ENCODE results near the gene FLYWCH2.
A peak's percentile ranks its signal among the peaks of the same experiment; 100 is the strongest.

FLYWCH2 gene, protein sequence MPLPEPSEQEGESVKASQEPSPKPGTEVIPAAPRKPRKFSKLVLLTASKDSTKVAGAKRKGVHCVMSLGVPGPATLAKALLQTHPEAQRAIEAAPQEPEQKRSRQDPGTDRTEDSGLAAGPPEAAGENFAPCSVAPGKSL

DNA sequence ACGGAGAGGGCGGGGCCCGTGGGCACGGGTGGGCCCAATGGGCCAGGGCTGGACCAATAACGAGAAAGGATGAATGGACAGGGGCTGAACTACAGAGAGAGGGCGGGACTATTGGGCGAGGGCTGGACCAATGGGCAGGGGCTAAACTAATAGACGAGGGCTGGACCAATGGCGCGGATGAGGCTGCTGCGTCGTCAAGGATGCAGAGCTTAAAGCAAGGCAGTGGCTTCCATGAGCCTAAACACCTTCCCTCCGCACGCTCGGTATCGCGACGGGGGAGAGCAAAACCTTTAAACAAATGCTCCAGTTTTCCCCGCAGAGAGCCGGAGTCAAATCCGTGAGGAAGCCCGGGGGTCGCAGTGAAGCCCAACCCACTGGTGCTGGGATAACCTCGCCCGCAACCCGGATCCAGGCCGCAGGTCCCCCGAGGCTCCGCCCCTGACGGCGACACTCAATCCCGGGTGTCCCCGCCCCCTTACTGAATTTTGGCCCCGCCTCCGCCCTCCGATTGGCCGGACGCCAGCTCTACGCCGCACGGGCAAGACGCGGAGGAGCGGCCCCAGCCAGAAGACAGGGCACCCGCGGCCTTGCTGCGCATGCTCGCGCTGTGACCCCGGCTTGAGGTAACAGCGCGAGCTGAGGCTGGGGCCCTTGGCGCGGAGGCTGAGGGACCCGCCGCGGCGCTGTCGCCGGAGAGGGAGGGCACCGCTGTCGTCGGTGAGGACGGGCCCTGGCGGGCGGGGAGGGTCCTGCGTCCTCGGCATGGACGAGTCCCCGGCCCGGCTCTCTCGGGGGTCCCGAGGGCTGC, at the start of gene FLYWCH2:
FLYWCH2 (plus strand) TSS at position 566 of the 808 bp plus-strand sequence. CDS start 13,235 bp downstream, outside the sequence.
- no peaks in the 10 kb centered on the region for H3K36me3 ChIP-seq (ENCODE audit: control insufficient read depth, insufficient read depth, low read length)
- H3K27ac ChIP-seq (ENCODE audit: low read depth, low read length), result peak within 1 kb of the TSS; percentile 96
- H3K4me3 ChIP-seq (ENCODE audit: low read length), result peak within 1 kb of the TSS; percentile 73
- H3K4me1 ChIP-seq (ENCODE audit: control insufficient read depth, insufficient read depth, low read length), result peaks cover 6% of the 10 kb centered on the region
- H3K9ac ChIP-seq (ENCODE audit: low read length), result peak within 1 kb of the TSS; percentile 90
- H3K27me3 ChIP-seq (ENCODE audit: control insufficient read depth, insufficient read depth, low read length), result no peaks in the 10 kb centered on the region

DNA sequence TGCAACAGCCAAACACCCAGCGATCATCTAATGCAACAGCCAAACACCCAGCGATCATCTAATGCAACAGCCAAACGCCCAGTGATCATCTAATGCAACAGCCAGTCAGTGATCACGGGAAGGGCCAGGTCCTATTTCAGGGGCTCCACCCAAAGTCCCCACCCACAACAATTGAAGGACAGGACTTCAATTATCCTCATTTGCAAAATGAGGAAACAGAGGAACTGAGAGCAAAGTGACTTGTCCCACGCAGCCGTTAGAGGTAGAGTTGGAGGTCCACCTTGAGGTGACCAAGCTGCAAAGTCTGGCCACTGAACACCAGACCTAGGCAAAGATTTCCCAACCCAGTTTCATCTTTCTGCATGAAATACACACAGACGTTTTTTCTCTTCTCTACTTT, 49.2 kb upstream of the FLYWCH2 start:
- no peaks in the 10 kb centered on the region for H3K36me3 ChIP-seq (ENCODE audit: control insufficient read depth, insufficient read depth, low read length)
- no peaks in the 10 kb centered on the region for H3K4me1 ChIP-seq (ENCODE audit: control insufficient read depth, insufficient read depth, low read length)
- no peak overlapping the region for H3K27ac ChIP-seq (ENCODE audit: low read depth, low read length)
- H3K4me3 ChIP-seq (ENCODE audit: low read length), result no peak overlapping the region
- no peak overlapping the region for H3K9ac ChIP-seq (ENCODE audit: low read length)
- peaks cover 3% of the 10 kb centered on the region for H3K27me3 ChIP-seq (ENCODE audit: control insufficient read depth, insufficient read depth, low read length)

DNA sequence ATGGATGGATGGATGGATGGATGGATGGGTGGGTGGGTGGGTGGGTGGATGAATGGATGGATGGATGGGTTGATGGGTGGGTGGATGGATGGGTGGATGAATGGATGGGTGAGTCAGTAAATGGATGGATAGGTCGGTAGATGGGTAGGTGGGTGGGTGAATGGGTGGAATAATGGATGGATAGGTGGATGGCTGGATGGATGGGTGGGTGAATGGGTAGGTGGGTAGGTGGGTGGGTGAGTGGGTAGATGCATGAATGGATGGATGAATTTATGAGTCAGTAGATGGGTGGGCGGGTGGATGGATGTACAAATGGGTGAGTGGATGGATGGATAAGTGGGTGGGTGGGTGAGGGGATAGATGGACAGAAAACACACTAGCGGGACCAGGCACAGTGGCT, 48.0 kb upstream of the FLYWCH2 start:
- Histone ChIP-seq H3K27me3 (ENCODE audit: control insufficient read depth, insufficient read depth, low read length) (peaks cover 3% of the 10 kb centered on the region), H3K36me3 (ENCODE audit: control insufficient read depth, insufficient read depth, low read length) (no peaks in the 10 kb centered on the region), H3K4me3 (ENCODE audit: low read length) (no peak overlapping the region), H3K9ac (ENCODE audit: low read length) (no peak overlapping the region), H3K4me1 (ENCODE audit: control insufficient read depth, insufficient read depth, low read length) (no peaks in the 10 kb centered on the region), H3K27ac (ENCODE audit: low read depth, low read length) (no peak overlapping the region)

GRCh38 chr16:2835638-2836493, 47.1 kb upstream of the FLYWCH2 start:
- no peak overlapping the region for H3K4me3 ChIP-seq (ENCODE audit: low read length)
- no peak overlapping the region for H3K9ac ChIP-seq (ENCODE audit: low read length)

DNA sequence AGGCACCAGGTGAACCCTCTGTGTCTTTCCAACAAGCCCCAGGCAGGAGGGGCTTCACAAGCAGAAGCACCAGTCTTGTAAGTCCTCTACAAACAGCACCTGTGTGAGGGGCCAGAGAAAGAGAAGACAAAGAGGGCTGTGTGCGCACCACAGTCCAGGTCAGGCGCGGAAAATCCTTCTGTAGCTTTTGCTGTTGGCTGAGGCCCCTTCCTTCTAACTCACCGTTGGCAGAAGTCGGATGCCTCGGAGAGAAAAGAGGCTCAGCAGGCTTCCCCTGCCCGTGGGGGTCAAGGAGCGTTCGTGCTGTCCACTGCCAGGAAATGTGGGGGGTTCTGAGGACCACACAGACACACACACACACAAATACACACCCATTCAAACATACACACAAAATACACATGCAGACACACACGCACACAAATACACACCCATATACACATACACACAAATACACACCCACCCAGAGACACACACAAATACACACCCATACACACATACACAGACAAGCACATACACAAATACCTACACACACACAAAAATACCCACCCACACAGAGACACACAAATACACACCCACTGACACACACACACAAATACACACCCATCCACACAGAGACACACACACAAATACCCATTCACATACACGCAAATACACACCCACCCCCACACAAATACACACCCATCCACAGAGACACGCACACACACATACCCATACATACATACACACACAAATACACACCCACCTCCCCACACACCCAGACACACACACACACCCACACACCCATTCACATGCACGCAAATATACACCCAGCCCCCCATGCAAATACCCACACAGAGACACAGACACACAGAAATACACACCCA, 46.1 kb upstream of the FLYWCH2 start:
- H3K36me3 ChIP-seq (ENCODE audit: control insufficient read depth, insufficient read depth, low read length), result no peaks in the 10 kb centered on the region
- no peak overlapping the region for H3K27ac ChIP-seq (ENCODE audit: low read depth, low read length)
- H3K9ac ChIP-seq (ENCODE audit: low read length), result no peak overlapping the region
- no peak overlapping the region for H3K4me3 ChIP-seq (ENCODE audit: low read length)
- H3K27me3 ChIP-seq (ENCODE audit: control insufficient read depth, insufficient read depth, low read length), result no peaks in the 10 kb centered on the region
- no peaks in the 10 kb centered on the region for H3K4me1 ChIP-seq (ENCODE audit: control insufficient read depth, insufficient read depth, low read length)

More at GRCh38 chr16:2835638-2836493, 47.1 kb upstream of the FLYWCH2 start:
- Histone ChIP-seq H3K36me3 (ENCODE audit: control insufficient read depth, insufficient read depth, low read length) (no peaks in the 10 kb centered on the region), H3K27me3 (ENCODE audit: control insufficient read depth, insufficient read depth, low read length) (peaks cover 3% of the 10 kb centered on the region), H3K4me1 (ENCODE audit: control insufficient read depth, insufficient read depth, low read length) (no peaks in the 10 kb centered on the region), H3K27ac (ENCODE audit: low read depth, low read length) (no peak overlapping the region)

- no peaks in the 10 kb centered on the region for H3K36me3 ChIP-seq (ENCODE audit: control insufficient read depth, insufficient read depth, low read length)
- no peak overlapping the region for H3K4me3 ChIP-seq (ENCODE audit: low read length)
- H3K4me1 ChIP-seq (ENCODE audit: control insufficient read depth, insufficient read depth, low read length), result no peaks in the 10 kb centered on the region
- no peaks in the 10 kb centered on the region for H3K27me3 ChIP-seq (ENCODE audit: control insufficient read depth, insufficient read depth, low read length)
- H3K9ac ChIP-seq (ENCODE audit: low read length), result no peak overlapping the region
- H3K27ac ChIP-seq (ENCODE audit: low read depth, low read length), result no peak overlapping the region
Observed at GRCh38 chr16:2838928-2839327, 44.1 kb upstream of the FLYWCH2 start.

GRCh38 chr16:2839650-2840450, 43.2 kb upstream of the FLYWCH2 start:
- H3K4me3 ChIP-seq (ENCODE audit: low read length), result no peak overlapping the region
- no peak overlapping the region for H3K9ac ChIP-seq (ENCODE audit: low read length)
- H3K27ac ChIP-seq (ENCODE audit: low read depth, low read length), result no peak overlapping the region
- no peaks in the 10 kb centered on the region for H3K36me3 ChIP-seq (ENCODE audit: control insufficient read depth, insufficient read depth, low read length)
- H3K27me3 ChIP-seq (ENCODE audit: control insufficient read depth, insufficient read depth, low read length), result no peaks in the 10 kb centered on the region
- no peaks in the 10 kb centered on the region for H3K4me1 ChIP-seq (ENCODE audit: control insufficient read depth, insufficient read depth, low read length)

DNA sequence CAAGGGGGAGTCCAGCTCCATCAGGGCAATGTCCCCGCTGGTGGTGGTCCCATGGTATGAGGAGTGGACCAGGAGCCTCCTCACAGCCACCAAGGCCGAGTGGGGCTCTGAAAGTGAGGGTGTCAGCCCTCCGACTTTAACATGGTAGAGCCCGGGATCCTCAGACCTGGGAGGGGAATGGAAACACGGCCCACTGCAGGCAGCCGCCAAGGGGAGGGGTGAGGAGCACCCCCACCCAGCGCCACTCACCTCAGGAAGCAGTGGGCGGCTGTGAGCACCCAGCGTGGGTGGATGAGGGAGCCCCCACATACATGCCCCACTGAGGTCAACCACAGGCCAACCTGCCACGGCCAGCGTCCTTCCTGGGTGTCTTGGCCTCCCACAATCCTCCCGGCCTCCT, 42.1 kb upstream of the FLYWCH2 start:
- no peaks in the 10 kb centered on the region for H3K27me3 ChIP-seq (ENCODE audit: control insufficient read depth, insufficient read depth, low read length)
- H3K4me1 ChIP-seq (ENCODE audit: control insufficient read depth, insufficient read depth, low read length), result no peaks in the 10 kb centered on the region
- no peaks in the 10 kb centered on the region for H3K36me3 ChIP-seq (ENCODE audit: control insufficient read depth, insufficient read depth, low read length)
- no peak overlapping the region for H3K4me3 ChIP-seq (ENCODE audit: low read length)
- H3K27ac ChIP-seq (ENCODE audit: low read depth, low read length), result no peak overlapping the region
- H3K9ac ChIP-seq (ENCODE audit: low read length), result no peak overlapping the region

DNA sequence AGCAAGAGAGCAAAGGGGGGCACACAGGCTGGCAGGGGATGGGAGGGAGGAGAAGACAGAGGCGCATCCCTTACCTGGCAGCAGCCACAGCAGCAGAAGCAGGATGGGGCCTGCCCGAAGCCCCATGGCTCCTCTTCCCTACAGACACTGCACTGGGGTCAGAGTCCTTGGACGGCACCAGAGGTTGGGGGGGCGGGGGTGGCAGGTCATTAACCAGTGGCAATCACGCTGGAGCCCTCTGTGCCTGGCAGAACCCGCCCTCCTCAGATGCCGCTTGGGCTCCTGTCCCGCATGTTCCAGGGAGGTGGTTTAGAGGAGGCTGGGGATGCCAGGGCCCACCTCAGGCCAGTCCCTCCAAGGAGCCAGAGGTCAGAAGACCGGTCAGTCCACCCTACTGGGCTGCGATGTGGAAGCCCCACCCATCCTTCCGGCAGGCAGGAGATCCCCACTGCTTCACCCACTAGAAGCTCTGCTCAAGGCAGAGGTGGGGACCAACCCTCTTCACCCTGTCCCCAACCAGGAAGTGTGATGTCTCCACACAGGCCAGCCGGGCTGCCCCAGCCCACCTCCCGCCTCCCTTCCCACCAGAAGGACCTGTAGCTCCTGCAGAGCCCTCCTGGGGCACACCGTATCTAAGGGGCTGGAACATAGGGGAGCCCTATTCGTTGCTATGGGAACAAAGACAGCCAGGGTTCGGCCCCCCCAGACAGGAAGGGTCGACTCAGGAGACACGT, 41.2 kb upstream of the FLYWCH2 start:
- Histone ChIP-seq H3K9ac (ENCODE audit: low read length) (no peak overlapping the region), H3K36me3 (ENCODE audit: control insufficient read depth, insufficient read depth, low read length) (no peaks in the 10 kb centered on the region), H3K27ac (ENCODE audit: low read depth, low read length) (no peak overlapping the region), H3K4me1 (ENCODE audit: control insufficient read depth, insufficient read depth, low read length) (no peaks in the 10 kb centered on the region), H3K27me3 (ENCODE audit: control insufficient read depth, insufficient read depth, low read length) (no peaks in the 10 kb centered on the region), H3K4me3 (ENCODE audit: low read length) (peak overlapping the region; percentile 56)

DNA sequence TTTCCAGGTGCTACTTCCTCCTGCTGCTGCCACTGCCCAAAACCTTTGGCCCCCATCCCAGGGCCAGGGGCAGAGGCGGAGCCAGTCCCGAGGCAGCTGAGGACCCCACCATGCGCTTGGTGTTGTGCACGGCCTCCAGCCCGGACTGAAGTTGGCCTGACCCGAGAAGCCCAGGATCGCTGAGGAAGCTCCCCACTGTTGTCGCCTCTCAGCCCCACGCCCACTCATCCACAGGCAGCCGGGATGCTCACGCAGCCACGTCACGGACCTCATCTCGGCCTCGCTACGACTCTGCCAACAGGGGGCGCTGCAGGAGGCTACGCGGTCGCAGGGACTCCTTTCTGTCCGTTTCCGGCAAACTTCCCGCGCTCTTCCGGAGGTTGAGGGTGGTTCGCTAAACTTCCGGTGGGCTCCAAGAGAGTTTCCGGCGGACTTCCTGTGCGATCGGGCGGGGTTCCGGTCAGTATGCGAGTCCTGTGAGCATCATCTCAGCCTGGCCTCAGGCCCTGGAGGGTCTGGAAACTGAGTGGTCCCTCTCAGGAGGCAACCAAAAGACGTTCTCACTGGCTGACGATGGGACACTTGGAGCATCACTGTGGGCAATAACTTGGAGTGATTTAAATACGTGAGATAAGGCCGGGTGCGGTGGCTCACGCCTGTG, 40.5 kb upstream of the FLYWCH2 start:
- H3K27ac ChIP-seq (ENCODE audit: low read depth, low read length), result no peak overlapping the region
- peak overlapping the region; percentile 56 for H3K4me3 ChIP-seq (ENCODE audit: low read length)
- no peak overlapping the region for H3K9ac ChIP-seq (ENCODE audit: low read length)

More for the DNA sequence above, 40.5 kb upstream of the FLYWCH2 start:
- no peaks in the 10 kb centered on the region for H3K36me3 ChIP-seq (ENCODE audit: control insufficient read depth, insufficient read depth, low read length)
- no peaks in the 10 kb centered on the region for H3K4me1 ChIP-seq (ENCODE audit: control insufficient read depth, insufficient read depth, low read length)
- no peaks in the 10 kb centered on the region for H3K27me3 ChIP-seq (ENCODE audit: control insufficient read depth, insufficient read depth, low read length)
